Activated CD8-positive, alpha-beta memory T cell treated with anti-CD3 and anti-CD28 coated beads, Interleukin-2, amount 50 U/mL, for 1 hour (primary cell): ENCODE results near the gene VASP.

Experiments
- DNase-seq: peaks from one replicate; pipeline ENCODE4 v3.0.0-alpha.2; 2020; ENCODE audit errors: extremely low read depth

VASP gene

DNA sequence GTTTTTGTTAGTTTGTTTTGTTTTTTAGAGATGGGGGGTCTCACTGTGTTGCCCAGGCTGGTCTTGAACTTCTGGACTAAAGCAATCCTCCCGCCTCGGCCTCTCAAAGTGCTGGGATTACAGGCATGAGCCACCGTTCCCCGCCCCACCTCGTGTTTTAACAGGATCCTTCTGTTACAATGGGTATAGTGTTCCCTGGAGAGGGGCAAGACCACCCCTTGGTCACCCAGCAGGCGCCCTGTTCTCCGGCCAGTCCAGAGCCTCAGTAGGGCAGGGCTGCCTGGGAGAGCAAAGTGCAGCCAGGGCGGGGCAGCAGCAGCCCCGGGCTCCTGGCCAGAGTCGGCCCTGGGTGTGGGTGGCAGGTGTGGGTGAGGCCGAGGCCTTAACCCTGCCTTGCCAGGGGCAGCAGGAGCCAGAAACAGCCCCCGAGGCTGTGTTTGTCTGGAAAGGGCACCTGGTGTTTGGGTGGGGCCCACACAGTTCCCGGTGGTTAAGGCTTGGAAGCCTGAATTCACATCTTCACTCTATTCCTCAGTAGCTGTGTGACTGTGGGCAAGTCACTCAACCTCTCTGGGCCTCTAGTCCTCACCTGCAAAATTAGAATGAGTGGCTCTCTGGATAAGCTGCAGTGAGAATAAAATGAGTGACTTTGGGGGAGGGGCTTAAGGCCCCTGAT, 7.2 kb downstream of the VASP start:
- DNase-seq = no peak

DNA sequence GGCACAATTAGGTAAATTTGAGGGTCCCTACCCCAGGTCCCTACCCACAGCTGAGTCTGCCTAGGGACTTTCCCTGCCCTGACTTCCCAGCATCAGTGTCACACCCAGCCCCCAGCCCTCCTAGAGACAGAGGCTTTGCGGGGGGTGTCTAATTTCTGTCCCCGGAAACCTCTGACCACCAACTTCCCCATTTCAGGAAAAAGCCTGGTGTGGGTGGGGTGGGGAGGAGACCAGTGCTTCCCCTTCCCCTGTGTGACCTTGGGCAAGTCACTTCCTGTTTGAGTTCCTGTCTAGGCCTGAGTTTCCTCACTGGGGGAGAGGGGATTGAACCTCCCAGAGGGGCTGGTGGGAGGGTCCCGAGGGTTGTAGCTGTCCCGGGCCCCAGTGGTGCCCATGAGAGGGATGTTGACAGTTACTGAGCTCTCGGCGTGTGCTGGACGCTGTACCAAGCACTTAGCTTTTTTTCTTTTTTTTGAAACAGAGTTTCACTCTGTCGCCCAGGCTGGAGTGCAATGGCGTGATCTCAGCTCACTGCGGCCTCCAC, 7.9 kb downstream of the VASP start:
- DNase-seq = no peak

DNA sequence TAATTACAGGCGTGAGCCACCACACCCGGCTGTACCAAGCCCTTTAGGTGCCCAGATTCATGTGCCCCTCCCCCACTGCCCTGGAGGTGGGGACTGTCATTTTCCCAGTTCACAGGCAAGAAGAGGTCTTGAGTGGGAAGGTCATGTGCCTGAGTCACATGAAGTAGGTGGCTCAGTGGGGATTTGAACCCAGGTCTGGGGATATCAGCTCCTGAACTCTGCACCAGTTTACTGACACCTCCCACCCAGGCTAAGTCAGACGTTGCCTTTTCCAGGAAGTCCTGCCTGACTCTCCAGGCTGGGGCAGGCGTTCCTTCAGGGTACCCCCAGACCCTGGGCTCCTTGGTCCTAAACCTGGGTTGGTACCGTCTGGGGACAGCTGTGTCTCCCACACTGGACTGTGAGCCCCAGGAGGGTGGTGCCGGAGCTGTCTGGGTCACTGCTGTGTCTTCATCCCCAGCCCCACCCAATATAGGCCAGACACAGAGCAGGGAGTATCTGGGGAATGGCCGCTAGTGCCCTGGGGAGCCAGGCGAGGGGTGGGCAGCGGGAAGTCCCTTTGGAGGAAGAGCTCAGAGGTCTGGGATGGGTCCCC, 8.6 kb downstream of the VASP start:
- DNase-seq = no peak

DNA sequence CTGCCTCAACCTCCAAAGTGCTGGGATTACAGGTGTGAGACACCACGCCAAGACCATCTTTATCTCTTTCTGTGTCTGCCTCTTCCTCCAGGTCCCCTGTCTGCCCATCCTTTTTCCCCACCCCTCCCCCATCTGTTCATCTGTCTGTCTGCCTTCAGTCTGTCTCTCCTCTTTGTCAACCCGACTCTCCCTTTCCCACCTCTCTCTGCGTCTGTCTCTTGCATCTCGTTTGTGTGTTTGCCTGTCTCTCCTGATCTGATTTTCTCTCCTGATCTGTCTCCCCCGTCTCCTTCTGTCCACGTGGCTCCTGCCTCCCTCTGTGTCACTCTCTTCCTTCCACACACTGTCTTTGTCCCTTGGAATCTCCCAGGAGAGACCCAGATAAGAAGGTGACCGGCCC, 10.0 kb downstream of the VASP start:
- DNase-seq = no peak

DNA sequence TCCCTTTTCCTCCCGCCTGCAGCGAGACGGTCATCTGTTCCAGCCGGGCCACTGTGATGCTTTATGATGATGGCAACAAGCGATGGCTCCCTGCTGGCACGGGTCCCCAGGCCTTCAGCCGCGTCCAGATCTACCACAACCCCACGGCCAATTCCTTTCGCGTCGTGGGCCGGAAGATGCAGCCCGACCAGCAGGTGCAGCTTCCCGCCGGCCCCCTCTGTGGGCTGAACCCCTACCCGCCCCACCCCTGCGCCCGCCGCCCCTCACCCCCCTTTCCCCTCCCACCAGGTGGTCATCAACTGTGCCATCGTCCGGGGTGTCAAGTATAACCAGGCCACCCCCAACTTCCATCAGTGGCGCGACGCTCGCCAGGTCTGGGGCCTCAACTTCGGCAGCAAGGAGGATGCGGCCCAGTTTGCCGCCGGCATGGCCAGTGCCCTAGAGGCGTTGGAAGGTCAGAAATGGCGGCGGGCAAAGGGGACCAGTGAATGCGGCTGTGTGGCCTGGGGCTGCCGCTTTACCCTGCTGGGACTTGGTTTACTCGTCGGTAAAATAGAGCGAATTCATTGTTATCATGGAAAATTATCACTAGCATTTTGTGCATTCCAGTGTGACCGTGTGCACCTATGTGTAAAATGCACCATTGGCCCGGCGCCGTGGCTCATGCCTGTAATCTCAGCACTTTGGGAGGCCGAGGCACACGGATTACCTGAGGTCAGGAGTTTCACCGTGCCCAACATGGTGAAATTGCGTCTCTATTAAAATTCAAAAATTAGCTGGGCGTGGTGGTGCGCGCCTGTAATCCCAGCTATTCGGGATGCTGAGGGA, 10.6 kb downstream of the VASP start:
- no peak for DNase-seq

DNA sequence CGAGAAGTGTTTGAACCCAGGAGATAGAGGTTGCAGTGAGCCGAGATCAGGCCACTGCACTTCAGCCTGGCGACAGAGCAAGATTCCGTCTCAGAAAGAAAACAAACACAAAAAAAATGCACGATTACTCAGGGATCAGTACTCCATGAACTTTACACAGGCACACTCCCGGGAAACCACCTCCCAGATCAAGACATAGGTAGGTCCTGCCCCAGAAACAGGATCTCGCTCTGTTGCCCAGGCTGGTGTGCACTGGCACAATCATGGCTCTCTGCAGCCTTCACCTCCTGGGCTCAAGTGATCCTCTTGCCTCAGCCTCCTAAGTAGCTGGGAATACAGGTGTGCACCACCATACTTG, 11.2 kb downstream of the VASP start:
- no peak for DNase-seq

DNA sequence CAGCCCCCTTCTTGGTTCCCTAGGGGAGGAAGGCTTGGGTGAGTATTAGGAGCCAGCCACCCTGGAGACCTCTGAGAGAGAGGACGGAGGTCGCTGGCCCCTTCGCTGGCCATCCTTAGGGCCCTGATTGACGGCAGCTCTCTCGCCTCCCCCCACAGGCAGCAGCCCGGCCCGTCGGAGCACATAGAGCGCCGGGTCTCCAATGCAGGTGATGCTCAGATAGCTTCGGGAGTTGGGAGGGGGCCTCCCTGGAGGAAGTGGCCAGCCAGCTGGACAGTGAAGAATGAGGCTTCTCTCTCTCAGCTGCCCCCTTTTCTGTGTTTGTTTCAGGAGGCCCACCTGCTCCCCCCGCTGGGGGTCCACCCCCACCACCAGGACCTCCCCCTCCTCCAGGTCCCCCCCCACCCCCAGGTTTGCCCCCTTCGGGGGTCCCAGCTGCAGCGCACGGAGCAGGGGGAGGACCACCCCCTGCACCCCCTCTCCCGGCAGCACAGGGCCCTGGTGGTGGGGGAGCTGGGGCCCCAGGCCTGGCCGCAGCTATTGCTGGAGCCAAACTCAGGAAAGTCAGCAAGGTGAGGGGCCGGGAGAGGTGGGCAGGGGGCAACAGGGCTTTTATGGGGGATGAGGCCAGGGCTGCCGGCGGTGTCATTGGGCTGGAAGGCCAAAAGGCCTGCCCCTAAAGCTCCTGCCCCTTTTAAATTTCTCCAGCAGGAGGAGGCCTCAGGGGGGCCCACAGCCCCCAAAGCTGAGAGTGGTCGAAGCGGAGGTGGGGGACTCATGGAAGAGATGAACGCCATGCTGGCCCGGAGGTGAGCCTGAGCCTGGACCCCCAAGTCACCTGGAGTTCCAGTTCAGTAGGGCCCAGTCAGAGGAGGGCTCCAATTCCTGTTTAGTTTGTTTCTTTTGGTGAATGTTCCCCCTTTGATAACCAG, 15.0 kb downstream of the VASP start:
- DNase-seq = no peak

DNA sequence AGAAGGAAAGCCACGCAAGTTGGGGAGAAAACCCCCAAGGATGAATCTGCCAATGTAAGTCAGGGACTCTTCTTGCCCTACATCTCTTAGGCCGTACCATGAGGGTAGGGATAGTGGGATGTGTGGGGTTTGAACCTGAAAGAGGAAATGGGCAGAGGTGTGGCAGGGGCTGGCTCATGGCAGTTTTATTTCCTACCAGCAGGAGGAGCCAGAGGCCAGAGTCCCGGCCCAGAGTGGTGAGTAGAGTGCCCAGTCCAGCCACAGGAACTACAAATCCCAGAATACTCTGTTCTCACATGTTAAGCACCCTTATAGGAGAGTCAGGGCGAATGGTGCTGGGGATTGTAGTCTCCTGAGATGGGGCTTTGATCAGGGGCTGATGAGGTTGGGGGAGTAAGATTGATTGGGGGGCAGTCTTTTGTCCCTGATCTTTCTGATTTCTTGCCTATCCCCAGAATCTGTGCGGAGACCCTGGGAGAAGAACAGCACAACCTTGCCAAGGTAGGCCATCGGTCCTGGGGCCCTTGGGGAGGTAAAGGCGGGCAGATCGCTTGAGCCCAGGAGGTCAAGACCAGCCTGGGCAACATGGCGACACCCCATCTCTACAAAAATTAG, 16.5 kb downstream of the VASP start:
- DNase-seq = peak; percentile 47

DNA sequence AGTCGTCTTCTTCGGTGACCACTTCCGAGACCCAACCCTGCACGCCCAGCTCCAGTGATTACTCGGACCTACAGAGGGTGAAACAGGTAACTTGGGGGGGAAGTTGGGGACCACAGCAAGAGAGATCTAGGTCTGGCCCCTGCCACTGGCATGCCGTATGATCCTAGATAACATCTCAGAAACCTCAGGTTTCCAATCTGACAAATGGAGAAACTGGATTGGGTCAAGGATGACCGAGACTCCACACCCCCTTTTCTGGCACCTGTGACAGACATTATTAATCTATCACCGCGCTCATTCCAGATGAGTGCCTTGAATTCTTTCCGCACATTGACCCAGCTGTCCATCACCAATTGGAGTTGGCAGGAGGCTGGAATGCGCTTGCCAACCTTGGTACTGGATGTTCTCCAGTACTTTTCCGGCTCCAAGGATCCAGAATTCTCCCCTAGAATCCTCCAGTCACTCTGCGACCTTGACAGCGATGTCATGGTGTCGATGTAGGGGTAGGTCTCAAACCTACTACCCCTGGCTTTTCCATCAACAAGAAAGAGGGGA, 17.4 kb downstream of the VASP start:
- DNase-seq = no peak

DNA sequence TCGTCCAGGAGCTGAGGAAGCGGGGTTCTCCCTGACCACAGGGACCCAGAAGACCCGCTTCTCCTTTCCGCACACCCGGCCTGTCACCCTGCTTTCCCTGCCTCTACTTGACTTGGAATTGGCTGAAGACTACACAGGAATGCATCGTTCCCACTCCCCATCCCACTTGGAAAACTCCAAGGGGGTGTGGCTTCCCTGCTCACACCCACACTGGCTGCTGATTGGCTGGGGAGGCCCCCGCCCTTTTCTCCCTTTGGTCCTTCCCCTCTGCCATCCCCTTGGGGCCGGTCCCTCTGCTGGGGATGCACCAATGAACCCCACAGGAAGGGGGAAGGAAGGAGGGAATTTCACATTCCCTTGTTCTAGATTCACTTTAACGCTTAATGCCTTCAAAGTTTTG, 18.9 kb downstream of the VASP start:
- no peak for DNase-seq

DNA sequence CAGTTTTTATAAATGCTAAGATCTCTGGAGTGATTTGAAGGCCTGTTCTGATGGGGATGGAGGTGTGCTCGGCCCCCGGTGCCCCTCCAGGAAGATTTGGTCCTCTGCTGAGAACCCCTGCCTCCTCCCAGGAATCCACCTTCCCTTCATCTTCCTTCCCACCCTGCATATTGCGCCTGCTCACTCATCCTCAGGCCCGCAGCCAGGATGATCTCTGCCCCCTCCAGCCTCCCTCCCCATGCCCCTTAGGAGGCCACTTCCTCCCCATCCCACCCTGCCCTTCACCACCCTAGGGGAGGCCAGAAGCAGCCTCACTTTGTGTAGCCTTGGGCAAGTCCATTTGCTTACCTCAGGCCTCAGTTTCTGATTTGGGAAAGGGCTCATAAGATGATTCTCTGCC, 19.7 kb downstream of the VASP start:
- DNase-seq = no peak

DNA sequence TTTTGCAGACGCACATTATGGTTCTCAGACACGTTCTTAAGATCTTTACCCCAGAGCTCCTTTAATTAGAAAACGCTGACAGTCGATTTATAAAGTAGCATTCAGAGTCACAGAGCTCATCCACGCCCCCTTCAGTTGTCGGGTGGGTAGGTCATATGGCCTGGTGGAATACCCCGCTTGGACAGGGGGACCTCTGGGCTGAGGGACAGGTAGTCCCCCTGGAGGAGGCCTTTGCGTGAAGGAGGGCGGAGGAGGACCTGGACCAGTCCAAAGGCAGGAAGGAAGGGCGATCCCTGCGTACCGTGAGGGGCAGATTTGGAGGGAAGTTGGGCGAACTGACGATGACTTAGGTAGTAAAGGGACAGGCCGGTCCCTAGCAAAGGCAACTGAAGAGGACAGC, 20.5 kb downstream of the VASP start:
- DNase-seq = no peak

DNA sequence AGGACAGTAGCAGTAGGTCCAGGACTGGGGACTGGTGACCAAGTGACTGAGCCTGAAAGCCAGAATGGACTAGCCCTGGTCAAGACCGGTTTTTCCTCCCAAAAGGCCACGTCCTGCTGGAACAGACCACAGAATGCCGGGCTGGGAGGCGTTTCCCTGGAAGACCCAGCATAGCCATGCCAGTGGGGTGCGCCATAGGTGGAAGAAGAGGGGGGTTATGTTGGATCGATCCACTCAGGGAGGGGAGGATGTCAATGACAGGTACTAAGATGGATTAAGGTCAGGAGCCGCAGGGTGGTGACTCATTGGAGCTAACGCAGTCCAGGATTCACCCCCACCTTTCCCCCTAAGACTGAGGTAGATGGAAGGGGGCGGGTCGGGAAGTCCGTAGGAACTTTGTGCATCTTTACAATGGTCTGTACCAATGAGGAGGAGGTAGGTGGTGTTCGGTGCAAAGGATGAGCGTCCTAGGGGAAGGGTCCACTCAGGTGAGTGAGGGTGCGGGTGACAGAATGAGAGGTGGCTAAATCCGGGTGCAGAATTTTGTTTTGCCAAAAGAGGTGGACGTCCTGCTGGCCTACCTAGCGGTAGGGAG, 21.0 kb downstream of the VASP start:
- DNase-seq = no peak

DNA sequence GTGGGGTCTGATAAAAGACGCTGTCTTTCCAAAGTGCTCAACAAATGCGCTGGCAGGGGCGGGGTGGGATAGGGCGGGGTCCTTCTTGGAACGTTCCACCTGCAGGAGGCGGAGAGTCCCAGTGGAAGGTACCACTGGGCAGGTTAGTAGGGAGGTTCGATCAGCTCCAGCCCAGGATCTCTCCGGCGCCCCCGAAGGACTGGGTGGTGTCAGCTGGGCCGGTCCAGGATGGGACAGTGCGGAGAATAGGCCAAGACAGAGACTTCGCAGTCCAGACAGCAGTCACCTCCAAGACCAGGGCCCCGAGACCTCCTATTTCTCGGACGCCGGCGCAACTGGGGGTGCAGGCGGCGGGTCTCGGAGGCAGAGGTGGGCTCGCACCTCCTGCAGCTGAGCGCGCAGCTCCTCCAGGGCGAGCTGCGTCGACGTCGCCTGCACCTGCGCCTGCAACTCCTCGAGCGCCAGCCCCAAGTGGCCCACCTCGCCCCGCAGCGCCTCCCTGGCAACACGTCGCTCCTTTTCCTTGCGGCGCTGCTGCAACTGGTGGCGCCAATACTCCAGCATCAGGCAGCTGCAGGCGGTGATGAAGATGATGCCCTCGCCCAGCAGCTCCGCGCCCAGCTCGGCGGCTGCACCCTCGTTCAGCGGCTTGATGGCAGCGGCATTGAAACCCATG, 21.6 kb downstream of the VASP start:
- no peak for DNase-seq

DNA sequence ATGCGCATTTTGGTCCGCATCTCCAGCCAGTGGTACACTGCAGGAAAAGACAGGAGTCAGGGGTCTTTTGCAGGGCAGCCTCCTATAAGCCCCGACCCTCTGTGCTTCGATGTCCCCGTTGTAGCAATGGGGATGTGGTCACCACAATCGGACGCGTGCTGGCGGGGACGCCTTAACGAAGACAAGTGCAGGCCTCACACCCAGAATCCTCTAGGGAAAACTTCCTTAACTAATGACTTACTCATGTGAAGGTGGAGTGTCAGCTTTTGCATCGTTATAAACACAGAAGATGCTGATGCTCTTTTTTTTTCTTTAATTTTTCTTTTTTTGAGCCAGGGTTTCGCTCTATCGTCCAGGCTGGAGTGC, 22.1 kb downstream of the VASP start:
- DNase-seq = no peak

DNA sequence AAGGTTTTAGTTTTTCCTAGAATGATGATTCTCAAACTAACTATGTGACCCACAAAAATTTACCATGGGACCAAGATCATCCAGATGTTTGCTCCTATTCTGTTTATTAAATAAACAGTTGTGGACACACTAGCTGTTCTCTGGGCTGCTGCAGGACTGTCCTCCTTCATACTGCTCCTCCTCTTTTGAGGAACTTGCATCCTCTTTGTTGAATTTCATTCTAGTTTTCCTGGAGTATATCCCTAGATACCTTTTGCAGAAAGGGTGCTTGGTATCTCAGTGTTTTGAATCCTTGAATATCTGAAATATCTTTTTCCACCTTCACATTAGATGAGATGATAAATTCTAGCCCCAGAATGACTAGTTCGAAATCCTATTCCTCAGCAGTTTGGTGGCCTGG, 24.1 kb downstream of the VASP start:
- no peak for DNase-seq

DNA sequence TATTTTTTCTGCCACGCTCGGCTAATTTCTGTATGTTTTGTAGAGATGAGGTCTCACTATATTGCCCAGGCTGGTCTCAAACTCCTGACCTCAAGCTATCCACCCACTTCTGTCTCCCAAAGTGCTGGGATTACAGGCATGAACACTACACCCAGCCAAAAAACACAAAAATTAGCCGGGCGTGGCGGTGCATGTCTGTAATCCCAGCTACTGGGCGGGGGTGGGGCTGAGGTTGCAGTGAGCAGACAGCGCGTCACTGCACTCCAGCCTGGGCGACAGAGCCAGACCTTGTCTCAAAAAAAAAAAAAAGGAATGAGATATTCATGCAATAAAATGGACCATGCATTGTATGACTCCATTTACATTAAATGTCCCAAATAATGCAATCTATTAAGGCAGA, 32.2 kb downstream of the VASP start:
- no peak for DNase-seq

DNA sequence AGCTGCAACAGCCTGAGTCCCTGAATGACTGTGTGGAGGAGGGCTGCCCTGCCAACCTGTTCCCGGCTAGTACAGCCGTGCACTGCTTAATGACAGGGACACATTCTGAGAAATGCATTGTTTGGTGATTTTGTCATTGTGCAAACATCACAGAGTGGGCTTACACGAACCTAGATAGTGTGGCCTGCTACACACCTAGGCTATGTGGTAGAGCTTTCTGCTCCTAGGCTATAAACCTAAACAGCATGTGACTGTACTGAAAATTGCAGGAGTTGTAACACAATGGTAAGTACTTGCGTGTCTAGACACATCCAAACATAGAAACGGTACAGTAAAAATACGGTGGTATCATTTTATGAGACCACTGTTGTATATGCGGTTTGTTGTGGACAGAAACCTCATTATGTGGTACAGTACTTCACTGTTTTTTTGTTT, 35.0 kb downstream of the VASP start:
- DNase-seq = no peak

DNA sequence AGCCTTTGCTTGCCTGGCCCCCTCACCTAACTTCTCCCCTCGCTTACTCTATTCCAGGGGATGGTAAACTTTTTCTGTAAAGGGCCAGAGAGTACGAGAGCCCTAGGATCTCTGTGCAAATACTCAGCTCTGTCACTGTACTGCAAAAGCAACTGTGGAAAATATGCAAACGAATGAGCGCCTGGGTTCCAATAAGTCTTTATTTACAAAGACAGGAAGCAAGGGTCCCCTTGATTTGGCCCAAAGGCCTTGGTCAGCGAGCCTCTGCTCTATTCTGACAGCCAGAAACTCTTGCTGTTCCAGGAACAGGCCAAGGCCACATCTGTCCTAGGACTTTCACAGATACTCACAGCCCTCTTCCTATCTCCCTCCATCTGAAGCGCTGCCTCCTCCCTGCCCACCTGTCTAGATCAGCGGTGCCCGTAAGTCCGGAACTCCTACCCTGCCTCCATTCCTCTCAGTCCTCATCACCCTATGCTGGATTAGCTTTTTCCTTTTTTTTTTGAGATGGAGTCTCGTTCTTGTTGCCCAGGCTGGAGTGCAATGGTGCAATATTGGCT, 40.0 kb downstream of the VASP start:
- DNase-seq = no peak
